GM19328 (cell line): ENCODE results near the gene TMCO6.

ENCODE experiments used
- ATAC-seq: cut with Tn5 transposase; IDR thresholded peaks from one replicate; pipeline ENCODE4 v1.9.1; 2021; ENCODE audit warnings: mild to moderate bottlenecking, moderate library complexity; ENCODE audit not compliant: unreplicated experiment

Gene TMCO6

DNA sequence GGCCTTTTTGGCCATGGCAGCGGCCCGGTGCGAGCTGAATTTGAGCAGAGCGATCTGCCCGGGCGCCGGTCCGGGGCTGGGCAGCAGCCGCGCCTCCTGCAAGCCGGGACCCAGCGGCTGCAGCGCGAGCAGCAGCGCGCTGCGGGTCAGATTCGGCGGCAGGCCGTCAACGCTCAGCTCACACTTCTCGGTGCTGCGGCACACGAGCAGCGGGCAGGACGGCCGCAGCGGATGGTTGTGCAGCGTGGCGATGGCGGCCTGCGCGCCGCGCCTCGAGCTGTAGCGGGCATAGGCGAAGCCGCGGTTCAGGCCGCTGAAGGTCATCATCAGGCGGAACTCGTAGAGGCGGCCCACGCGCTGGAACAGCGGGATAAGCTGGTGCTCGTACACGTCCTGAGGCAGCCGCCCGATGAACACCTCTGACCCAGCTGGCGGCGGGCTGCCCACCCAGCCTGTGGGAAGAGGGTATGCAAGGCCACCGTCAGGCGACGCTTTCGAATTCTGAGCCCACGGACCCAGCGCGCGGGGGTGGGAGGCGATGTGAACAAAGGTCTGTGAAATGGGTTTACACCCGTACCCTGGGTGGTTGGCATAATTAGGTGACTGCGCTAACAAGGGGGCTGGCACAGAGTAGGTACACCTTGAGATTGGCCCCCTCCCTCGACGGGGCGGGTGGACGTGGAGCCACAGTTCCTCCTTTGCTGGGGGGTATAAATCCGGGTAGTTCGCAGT lies 33.4 kb downstream of the TMCO6 start:
- ATAC-seq, result no peak

DNA sequence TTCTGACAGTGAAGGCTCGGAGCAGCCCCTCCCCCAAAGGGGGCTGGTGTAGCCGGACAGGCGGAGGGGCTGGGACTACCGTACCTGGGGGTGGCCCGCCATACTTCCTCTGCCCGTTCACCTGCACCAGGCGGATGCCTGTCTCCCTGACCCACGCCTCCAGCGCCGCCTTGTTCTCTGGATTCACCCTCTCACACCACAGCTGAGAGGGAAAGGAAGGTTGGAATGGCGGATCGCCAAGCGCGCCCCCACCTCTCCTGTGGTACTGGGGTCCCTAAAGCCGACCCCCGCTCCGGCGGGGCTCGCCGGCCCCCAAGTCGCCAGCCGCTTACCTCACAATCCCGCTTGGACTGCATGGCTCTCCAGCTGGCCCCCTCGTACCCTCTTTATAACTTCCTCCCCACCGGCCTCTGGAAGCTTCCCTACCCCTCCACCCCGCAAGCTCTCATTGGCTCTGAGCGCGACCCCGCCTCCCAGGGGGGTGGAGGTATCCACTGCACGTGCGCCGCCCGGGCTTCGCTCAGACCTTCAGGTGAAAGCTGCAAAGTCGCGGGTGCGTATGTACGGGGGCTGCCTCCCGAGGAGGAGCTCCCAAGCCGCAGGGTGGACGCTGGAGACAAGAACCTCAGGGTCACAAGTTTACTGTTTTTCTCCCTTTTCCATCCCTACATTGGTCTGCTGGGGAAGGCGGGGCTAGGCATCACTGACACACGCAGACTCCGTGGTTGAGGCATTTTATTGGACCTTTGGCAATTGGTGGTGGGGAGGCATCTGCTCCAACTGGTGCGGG lies 34.1 kb downstream of the TMCO6 start, which contains the start of gene DND1:
Gene DND1 (minus strand): TSS at position 390 of the 790 bp plus-strand sequence. CDS start 34 bp downstream, at position 356.
- no peak for ATAC-seq

GRCh38 chr5:140674211-140674610 lies 35.0 kb downstream of the TMCO6 start:
- no peak for ATAC-seq

GRCh38 chr5:140674629-140675028 lies 35.4 kb downstream of the TMCO6 start:
- ATAC-seq, result no peak

DNA sequence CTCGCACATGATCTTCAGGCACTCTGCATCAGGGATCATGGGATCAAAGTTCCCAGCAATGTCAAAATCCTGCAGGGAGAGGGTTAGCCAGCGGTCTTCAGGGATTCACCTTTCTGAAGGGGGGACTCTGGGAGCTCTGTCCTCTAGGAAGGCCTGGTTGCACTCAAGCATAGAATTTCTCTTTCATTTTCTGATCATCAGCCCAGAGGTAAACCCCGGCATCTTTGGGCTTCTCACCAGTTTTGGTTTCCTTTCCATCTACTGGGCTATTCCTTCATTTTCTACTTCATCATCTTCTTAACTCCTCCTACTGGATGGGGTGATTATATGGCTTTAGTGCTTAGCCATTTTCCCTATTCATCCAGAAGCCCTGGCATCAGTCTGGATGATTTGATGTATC lies 38.7 kb downstream of the TMCO6 start:
- no peak for ATAC-seq

DNA sequence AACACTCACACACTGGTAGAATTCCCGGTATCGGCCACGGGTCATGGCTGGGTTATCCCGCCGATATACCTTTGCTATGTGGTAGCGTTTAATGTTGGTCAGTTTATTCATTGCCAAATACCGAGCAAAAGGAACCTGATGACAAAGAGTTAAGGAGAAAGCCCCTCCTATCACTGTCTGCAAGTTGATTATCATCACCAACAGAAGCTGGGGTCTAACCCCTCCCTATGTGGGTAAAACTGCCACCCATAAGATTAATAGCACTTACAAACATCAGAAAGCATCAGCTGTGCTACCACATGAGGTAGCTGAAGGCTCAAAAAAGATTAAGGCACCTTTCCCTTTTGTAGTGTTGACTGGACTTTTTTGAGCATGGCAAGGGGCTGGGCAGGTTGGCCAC lies 39.7 kb downstream of the TMCO6 start:
- ATAC-seq, result no peak

DNA sequence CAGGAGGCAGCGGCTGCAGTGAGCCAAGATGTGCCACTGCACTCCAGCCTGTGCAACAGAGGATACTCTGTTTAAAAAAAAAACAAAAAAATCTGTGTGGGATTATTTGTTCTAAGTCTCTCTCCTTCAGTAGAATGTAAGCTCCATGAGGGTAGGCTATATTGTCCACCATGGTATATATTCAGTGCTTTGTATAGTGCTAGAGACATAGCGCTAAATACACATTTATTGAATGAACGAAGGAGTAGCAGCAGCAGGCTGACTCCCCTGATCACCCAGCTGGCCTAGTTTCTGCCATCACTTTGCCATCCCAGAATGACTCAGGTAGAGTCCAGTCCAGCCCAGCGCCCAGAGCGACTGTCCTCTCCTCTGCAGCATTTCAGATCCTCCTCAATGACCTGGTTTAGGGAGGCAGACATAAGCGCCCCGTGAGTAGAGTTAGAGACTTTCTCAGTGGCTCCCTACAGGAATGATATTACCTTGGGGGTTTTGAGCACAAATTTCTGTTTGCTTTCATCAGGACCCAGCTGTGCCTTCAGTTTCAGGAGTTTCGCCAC lies 51.2 kb downstream of the TMCO6 start:
- ATAC-seq, result no peak

GRCh38 chr5:140690941-140691924 lies 52.0 kb downstream of the TMCO6 start, which contains the start of the genes HARS1 and HARS2:
TSS of gene HARS1 (minus strand) at chr5:140691370. CDS start at chr5:140691304, 66 bp downstream.
TSS of gene HARS2 (plus strand) at chr5:140691455. CDS start at chr5:140691649, 194 bp downstream.
- peak; percentile 98 for ATAC-seq

DNA sequence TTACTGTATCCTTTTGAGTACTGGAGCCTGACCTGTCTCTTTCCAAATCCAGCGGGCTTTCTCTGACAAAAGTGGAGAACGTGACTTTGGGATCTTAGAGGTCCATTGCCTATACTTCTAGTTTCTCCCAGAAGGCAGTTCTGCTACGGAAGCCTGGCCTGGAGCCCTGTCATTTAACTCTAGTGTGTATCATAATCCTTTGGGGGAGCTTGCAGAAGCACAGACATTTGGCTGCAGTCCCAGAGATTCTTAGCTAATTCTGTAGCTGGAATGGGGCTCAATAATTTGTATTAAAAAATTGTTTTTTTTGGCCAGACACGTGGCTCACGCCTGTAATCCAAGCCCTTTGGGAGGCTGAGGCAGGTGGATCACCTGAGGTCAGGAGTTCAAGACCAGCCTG lies 55.0 kb downstream of the TMCO6 start:
- ATAC-seq, result no peak
